ENCODE data around the gene TMEM201.

DNA sequence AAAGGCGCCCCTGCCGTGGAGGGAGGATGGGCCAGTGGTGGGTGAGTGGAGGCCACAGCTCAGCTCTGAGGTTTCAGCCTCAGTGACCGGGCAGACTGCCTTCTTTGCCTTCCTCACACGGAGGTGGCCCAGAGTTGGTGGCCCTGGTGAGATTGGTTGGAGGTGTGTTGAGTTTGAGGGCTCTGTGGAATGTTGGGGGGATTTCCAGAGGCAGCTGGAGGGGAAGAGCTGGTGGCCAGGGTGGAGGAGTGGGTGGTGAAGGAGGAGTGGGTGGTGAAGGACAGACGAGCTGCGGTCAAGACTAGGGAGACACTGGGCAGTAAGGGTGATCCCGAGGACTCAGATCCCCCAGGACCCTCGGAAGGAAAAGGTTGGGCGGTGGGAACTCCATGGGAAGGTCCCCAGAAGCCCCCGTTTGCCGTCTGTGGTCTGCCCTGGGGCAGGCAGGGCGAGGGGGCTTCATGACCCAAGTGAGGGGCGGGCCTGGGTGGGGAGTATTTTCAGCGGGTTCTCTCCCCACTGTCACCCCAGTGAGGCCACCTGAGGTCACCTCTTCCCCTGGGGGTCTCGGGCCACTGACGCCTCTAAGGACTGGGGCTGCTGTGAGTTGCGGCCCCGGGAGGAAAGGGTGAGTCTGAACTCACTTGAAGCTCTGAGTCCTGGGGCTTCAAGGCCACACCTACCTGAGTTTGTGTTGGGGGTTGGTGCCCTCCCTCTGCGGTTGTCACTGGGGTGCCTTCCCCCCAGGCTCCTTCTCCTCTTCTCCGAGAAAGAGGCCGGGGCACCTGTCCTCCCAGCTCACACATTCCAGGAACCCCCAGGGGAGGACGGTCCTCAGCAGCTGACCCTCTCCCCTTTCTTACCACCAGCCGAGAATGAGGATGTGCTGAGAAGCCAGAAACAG, 40.1 kb downstream of the TMEM201 start:
- TF ChIP-seq, protein P1, sequence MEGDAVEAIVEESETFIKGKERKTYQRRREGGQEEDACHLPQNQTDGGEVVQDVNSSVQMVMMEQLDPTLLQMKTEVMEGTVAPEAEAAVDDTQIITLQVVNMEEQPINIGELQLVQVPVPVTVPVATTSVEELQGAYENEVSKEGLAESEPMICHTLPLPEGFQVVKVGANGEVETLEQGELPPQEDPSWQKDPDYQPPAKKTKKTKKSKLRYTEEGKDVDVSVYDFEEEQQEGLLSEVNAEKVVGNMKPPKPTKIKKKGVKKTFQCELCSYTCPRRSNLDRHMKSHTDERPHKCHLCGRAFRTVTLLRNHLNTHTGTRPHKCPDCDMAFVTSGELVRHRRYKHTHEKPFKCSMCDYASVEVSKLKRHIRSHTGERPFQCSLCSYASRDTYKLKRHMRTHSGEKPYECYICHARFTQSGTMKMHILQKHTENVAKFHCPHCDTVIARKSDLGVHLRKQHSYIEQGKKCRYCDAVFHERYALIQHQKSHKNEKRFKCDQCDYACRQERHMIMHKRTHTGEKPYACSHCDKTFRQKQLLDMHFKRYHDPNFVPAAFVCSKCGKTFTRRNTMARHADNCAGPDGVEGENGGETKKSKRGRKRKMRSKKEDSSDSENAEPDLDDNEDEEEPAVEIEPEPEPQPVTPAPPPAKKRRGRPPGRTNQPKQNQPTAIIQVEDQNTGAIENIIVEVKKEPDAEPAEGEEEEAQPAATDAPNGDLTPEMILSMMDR (IDR thresholded peaks at IDR 0.05): no peak
- TF ChIP-seq POLR2A (IDR thresholded peaks at IDR 0.05): no peak

Measured in Peyer's patch (tissue), 4 donors.